Activated CD4-positive, alpha-beta T cell treated with anti-CD3 and anti-CD28 coated beads for 36 hours (primary cell): ENCODE measurements around the gene CHERP. TPM values are rescaled to one million over a fixed set of nuclear protein-coding genes. Genes with fewer than 3 reads are reported as not detected.

Experiments
- ATAC-seq: fragments of 200-7000 bp; cut with Tn5 transposase; one replicate; pipeline ENCODE4 v1.10.0; 2021; ENCODE audit warnings: mild to moderate bottlenecking, moderate library complexity
- CTCF ChIA-PET: fragments of 350-600 bp; sonication (Branson Sonifier 250); formaldehyde crosslinking; loops from one replicate; lab custom pipeline; 2021; ENCODE audit warnings: antibody characterized with exemption; lab: Charles Lee
- POLR2A ChIA-PET: fragments of 350-600 bp; sonication (Branson Sonifier 250); formaldehyde crosslinking; loops from one replicate; lab custom pipeline; 2021; ENCODE audit warnings: antibody characterized with exemption, inconsistent platforms; lab: Charles Lee
- DNase-seq: peaks from one replicate; pipeline ENCODE4 v3.0.0-alpha.2; 2020
- H3K27ac Mint-ChIP-seq: one replicate; pipeline ENCODE4 v1.8.0; 2021; ENCODE audit warnings: mixed read lengths
- H3K27me3 Mint-ChIP-seq: one replicate; pipeline ENCODE4 v1.8.0; 2021; ENCODE audit warnings: mixed read lengths
- H3K36me3 Mint-ChIP-seq: one replicate; pipeline ENCODE4 v1.8.0; 2021; ENCODE audit warnings: low read depth, mixed read lengths
- H3K4me1 Mint-ChIP-seq: one replicate; pipeline ENCODE4 v1.8.0; 2021; ENCODE audit warnings: mixed read lengths
- H3K4me3 Mint-ChIP-seq: one replicate; pipeline ENCODE4 v1.8.0; 2021; ENCODE audit warnings: mild to moderate bottlenecking, moderate library complexity, mixed read lengths
- H3K9me3 Mint-ChIP-seq: one replicate; pipeline ENCODE4 v1.8.0; 2021; ENCODE audit warnings: low read depth, mixed read lengths
- intact Hi-C, 2 experiments: fragments of 100-400 bp; cut with DNase I in 1 of 2; cut with micrococcal nuclease in 1 of 2; formaldehyde crosslinking; loops; one replicate each; pipeline versions ENCODE4 v1.14.2 to v1.15.1; 2022 to 2024; cut with DNase I, micrococcal nuclease
- total RNA-seq, 2 experiments: library from RNA; stranded (reverse); gene quantifications; one replicate each; pipeline ENCODE4 v1.2.3, GENCODE V29; 2021

CHERP gene
- total RNA-seq, 2 experiments from 2014 or later = 57.9 to 64.8 TPM

DNA sequence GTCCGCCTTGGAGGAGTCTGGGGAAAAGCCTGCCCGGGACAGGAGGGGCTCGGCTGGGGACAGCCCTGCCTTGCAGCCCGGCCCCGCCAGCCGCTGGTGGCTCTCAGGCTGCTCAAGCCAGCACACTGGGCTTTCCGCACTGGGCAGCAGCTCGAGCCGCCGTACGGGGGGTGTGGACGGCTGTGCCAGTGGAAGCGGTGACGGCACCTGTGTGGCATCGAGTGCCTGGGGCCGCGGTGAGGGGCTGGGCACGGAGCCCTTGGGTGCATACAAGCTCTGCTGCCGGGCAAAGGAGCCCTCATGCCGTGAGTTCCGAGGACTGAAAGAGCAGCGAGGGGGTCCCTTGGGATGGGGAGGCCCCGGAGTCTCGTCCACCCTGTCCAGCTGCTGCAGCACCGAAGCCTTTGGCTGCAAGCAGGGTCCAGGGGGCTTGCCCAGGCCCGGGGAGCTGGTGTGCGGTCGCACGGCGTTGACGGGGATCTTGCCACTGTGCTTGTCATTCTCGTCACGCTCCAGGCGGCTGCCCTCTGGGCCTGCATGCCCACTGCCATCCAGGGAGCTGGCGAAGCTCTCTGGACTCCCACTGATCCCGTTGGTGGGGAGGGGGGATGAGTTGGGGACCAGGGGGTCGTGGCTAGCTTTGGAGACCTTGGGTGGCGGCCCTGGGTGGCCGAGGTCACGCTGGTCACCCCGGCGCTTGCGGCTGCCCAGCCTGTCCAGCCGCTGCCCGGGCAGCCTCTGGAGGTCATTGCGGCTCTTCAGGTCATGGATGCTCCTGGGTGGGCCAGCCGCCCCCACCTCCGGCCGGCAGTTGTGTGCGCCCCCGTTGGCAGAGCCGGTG lies 34.7 kb upstream of the CHERP start:
- Mint-ChIP-seq H3K4me1 (peaks cover 42% of the 10 kb centered on the region), H3K27me3 (no peaks in the 10 kb centered on the region), H3K9me3 (no peaks in the 10 kb centered on the region), H3K4me3 (no peak overlapping the region), H3K36me3 (peaks cover 25% of the 10 kb centered on the region), H3K27ac (no peak overlapping the region)
- CTCF ChIA-PET = interaction anchor here (0.5 kb wide), 1 partner anchor 46 kb away, joined by 3 read pairs; no protein-coding TSS in a partner anchor
- intact Hi-C loops = no loop called here
- DNase-seq = no peak
- POLR2A ChIA-PET = no interaction called here
- no peak for ATAC-seq

DNA sequence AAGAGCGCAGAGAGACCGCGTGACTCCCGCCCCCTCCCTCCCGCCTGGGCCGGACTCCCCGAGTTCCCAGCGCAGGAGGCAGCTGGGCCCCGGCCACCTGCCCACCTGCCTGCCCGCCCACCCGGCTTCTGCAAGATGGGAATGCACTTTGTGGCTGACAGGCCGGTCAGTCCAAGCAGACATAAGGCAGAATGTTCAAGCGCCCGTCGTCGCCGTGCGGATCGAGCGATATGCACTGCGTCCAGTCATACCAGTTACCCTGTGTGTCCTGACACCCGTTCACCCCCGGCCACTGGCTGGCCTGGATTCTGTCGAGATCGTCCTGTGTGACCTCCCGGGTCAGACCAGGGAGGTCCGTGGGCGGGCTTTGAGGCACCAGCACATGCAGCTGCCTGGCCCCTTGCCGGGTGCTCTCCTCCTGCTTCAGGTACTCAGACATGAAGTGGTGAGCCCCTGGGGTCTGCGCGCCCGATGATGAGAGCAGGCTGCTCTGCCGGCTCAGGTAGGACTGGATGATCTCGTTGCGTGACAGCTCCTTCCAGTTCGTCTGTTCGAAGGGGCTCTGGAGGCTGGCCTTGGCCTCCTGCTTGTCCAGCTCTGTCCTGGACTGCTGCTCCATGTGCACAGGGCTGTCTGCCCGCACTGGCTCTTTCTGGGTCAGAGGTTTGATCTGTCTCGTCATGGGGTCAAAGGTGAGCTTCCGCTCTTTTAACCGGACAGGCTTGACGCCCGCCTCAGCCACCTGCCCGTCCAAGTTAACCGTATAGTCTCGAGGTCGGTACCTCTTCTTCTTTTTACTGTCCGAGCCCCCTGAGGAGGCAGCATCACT lies 33.8 kb upstream of the CHERP start:
- ATAC-seq (no peak), DNase-seq (no peak)
- no peak overlapping the region for H3K4me3 Mint-ChIP-seq
- H3K9me3 Mint-ChIP-seq = no peaks in the 10 kb centered on the region
- intact Hi-C loops = no loop called here
- peaks cover 29% of the 10 kb centered on the region for H3K36me3 Mint-ChIP-seq
- H3K4me1 Mint-ChIP-seq = peaks cover 43% of the 10 kb centered on the region
- H3K27me3 Mint-ChIP-seq = no peaks in the 10 kb centered on the region
- CTCF ChIA-PET = interaction anchor here (0.7 kb wide), 1 partner anchor 39 kb away, joined by 3 read pairs; no protein-coding TSS in a partner anchor
- H3K27ac Mint-ChIP-seq = no peak overlapping the region
- POLR2A ChIA-PET = no interaction called here

DNA sequence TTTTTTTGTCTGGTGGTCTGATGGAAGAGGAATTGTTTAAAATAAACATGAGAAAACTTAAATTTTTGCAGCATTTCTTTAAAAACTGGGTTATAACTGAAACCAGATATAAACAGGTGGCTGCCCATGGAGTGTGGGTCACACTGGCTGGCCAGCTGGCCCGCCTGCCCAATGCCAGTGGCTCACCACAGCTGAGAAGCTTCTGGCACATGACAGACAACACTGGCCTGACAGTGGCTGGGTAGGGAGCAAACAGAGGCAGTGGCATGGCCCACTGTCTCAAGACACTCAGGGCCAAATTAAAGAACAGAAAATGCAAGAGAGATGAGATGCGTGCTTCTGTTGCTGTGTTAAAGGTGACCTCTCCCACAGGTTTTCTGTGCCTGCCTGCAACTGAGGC lies 33.0 kb upstream of the CHERP start:
- peaks cover 35% of the 10 kb centered on the region for H3K36me3 Mint-ChIP-seq
- no peaks in the 10 kb centered on the region for H3K27me3 Mint-ChIP-seq
- no peak overlapping the region for H3K4me3 Mint-ChIP-seq

DNA sequence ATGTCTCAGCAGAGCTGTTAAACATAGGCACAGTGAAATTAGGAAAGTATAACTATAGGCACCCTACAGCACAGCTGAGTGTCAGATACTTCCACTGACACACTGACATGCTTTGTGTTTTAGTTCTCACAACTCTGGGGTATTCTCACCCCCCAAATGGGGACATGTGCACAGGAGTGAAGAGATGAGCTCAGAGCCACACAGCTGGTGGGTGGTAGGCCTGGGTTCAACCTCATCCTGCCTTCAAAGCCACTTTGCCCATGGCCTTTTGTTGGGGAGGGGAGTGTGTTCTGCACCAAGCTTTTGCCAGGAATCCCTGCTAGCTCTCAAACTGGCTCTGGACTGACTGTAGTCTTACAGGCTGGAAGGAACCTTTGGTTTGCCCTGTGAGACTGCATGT lies 31.7 kb upstream of the CHERP start:
- POLR2A ChIA-PET = interaction anchor here (0.6 to 2.5 kb wide), 5 partner anchors 11 to 54 kb away, joined by 3 to 11 read pairs (median 4); partner anchors contain the start of gene MED26
- H3K27me3 Mint-ChIP-seq = no peaks in the 10 kb centered on the region
- peak overlapping the region; percentile 96 for H3K4me3 Mint-ChIP-seq
- H3K9me3 Mint-ChIP-seq = no peaks in the 10 kb centered on the region
- H3K4me1 Mint-ChIP-seq = peaks cover 49% of the 10 kb centered on the region
- ATAC-seq (no peak), DNase-seq (no peak)
- peak overlapping the region; percentile 66 for H3K27ac Mint-ChIP-seq
- intact Hi-C loops = loop anchor here (5.0 kb wide), 2 partner anchors 53 to 503 kb away; partner anchors contain the start of genes HAUS8 (in 1 of the 2), MED26 (in 1 of the 2) and MYO9B (in 1 of the 2)
- peaks cover 48% of the 10 kb centered on the region for H3K36me3 Mint-ChIP-seq
- CTCF ChIA-PET = interaction anchor here (1.5 to 2.0 kb wide), 3 partner anchors 11 to 52 kb away, joined by 4 to 9 read pairs (median 8); no protein-coding TSS in a partner anchor

More for the DNA sequence above, 33.0 kb upstream of the CHERP start:
- H3K9me3 Mint-ChIP-seq = no peaks in the 10 kb centered on the region
- ATAC-seq = no peak
- CTCF ChIA-PET = no interaction called here
- POLR2A ChIA-PET = no interaction called here
- H3K27ac Mint-ChIP-seq = peak overlapping the region; percentile 9
- intact Hi-C loops = no loop called here
- DNase-seq = no peak
- H3K4me1 Mint-ChIP-seq = peaks cover 48% of the 10 kb centered on the region

DNA sequence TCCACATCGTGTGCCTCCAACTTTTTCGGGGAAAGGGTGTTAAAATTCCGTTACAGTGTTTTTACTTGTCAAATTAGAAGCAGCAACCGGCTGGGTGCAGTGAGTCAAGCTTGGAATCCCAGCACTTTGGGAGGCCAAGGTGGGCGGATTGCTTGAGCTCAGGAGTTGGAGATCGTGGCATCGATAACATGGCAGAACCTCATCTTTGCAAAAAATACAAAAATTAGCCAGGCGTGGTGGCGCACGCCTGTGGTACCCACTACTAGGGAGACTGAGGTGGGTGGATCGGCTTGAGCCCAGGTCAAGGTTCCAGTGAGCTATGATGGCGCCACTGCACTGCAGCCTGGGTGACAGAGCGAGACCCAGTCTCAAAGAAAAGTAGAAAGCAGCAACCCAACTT lies 31.1 kb upstream of the CHERP start:
- Mint-ChIP-seq H3K27ac (peak overlapping the region; percentile 96), H3K9me3 (no peaks in the 10 kb centered on the region), H3K27me3 (no peaks in the 10 kb centered on the region), H3K36me3 (peaks cover 50% of the 10 kb centered on the region), H3K4me3 (peak overlapping the region; percentile 96), H3K4me1 (peaks cover 51% of the 10 kb centered on the region)
- no peak for ATAC-seq
- DNase-seq = no peak
- CTCF ChIA-PET = interaction anchor here (0.6 to 2.0 kb wide), 5 partner anchors 11 to 54 kb away, joined by 3 to 9 read pairs (median 4); partner anchors contain the start of gene MED26
- POLR2A ChIA-PET = interaction anchor here (0.6 to 2.5 kb wide), 6 partner anchors 11 to 55 kb away, joined by 3 to 11 read pairs (median 4); partner anchors contain the start of gene MED26
- intact Hi-C loops = loop anchor here (5.0 kb wide), 2 partner anchors 54 to 504 kb away; partner anchors contain the start of genes HAUS8 (in 1 of the 2), MED26 (in 1 of the 2) and MYO9B (in 1 of the 2)

DNA sequence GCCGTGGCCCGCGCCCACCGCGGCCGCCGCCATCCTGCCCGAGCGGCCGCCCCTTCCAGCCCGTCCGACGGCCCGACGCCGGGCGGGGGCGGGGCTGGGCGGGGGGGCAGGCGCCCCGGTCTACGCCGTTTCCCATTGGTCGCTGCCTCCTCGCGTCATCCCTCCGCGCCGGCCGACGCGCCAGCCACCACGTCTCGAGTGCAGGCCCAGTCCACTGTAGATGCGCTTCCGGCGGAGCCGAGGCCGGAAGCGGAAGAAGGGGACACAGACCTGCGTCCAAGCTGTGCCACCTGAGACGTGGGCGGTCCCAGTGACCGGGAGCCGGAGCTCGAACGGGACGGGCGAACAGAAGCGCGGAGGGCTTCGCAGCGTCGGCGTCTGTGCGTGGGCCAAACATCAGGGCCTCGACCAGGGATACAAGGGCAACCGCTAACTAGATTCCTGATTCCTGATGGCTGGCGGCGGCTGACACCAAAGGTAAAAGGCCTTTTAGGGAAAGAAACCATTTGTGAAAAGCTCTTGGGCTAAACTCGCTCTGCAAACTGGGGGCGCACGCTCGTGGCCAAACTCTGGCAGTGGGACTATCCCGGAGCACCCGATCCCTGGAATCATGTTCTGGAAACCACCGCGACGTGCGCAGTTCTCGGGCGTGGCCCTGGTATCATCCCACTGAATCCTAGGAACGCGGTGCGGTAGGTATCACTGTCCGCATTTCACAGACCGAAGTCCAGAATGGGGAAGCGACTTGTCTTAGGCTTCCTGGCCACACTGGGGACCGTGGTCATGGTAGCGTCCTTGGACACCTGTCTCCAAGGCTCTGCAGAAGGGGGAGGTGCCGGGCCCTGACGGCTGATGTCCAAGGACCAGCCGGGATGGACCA lies 30.3 kb upstream of the CHERP start, which contains the start of gene SLC35E1:
SLC35E1 (minus strand) TSS at position 84 of the 880 bp plus-strand sequence; CDS start at position 33, 51 bp downstream.
- Mint-ChIP-seq H3K27ac (peak within 1 kb of the TSS; percentile 96), H3K27me3 (no peaks in the 10 kb centered on the region), H3K36me3 (peaks cover 54% of the 10 kb centered on the region), H3K4me1 (peaks cover 53% of the 10 kb centered on the region), H3K4me3 (peak within 1 kb of the TSS; percentile 96), H3K9me3 (no peaks in the 10 kb centered on the region)
- POLR2A ChIA-PET = interaction anchor here (0.5 to 2.5 kb wide), 4 partner anchors 12 to 29 kb away, joined by 3 to 11 read pairs (median 4); no protein-coding TSS in a partner anchor
- intact Hi-C loops = loop anchor here (1.0 to 5.0 kb wide), 11 partner anchors 12 to 695 kb away; partner anchors contain the start of genes CHERP (in 2 of the 2), MED26 (in 2 of the 2), AP1M1 (in 1 of the 2) and BABAM1 (in 1 of the 2)
- ATAC-seq (peak; percentile 97), DNase-seq (peak; percentile 96)
- CTCF ChIA-PET = interaction anchor here (1.0 to 2.0 kb wide), 5 partner anchors 12 to 55 kb away, joined by 3 to 9 read pairs (median 4); partner anchors contain the start of genes CHERP and MED26

DNA sequence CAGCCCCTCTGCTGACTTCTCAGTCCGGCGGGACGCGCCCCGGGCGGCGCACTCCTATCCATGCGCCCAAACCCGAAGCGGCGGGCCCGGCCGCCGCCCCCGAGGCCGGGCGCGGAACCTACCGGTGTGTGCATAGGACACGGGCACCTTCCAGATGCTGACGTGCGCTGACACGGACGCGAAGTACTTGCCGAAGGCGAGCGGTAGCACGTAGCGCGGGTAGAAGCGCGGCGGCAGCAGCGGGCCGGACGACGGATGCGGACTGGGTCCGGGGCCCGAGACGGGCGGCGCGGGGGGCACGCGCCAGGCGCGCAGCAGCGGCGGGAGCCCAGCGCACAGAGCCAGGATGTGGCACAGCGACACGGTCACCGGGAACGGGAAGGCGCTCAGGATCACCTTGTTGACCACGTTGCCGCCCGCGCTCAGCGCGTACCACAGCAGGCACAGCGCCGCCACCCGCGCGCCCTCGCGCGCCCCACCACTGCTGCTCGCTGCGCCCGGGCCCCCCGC lies 29.6 kb upstream of the CHERP start:
- H3K27me3 Mint-ChIP-seq = no peaks in the 10 kb centered on the region
- ChIA-PET CTCF (interaction anchor here (1.1 to 2.0 kb wide), 2 partner anchors 16 to 29 kb away, joined by 3 to 8 read pairs; partner anchors contain the start of gene CHERP), POLR2A (interaction anchor here (0.5 to 2.5 kb wide), 2 partner anchors 16 to 29 kb away, joined by 4 to 11 read pairs; no protein-coding TSS in a partner anchor)
- peak overlapping the region; percentile 79 for H3K27ac Mint-ChIP-seq
- peak overlapping the region; percentile 96 for H3K4me3 Mint-ChIP-seq
- intact Hi-C loops = loop anchor here (1.0 to 5.0 kb wide), 11 partner anchors 12 to 695 kb away; partner anchors contain the start of genes CHERP (in 2 of the 2), MED26 (in 2 of the 2), AP1M1 (in 1 of the 2) and BABAM1 (in 1 of the 2)
- ATAC-seq = peak; percentile 36
- peaks cover 54% of the 10 kb centered on the region for H3K4me1 Mint-ChIP-seq
- no peaks in the 10 kb centered on the region for H3K9me3 Mint-ChIP-seq
- DNase-seq = peak; percentile 70
- H3K36me3 Mint-ChIP-seq = peaks cover 57% of the 10 kb centered on the region

DNA sequence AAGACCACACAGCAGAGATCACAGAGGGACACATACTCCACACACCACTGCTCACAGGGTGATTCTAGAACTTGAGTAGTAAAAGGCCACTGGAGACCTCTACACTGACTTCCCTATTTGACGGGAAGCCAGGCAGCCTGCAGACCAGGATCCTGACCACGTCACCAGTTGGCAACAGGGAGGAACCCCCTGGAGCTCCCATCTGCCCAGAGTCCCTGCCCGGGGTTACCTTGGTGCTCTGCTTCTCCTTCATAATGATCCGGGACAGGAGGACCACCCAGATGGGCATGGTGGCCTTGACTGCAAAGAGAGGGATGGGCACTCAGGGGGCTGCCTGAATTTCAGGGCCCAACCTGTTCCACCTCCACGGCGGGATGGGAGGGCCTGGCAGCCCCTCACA lies 29.0 kb upstream of the CHERP start:
- ChIA-PET POLR2A (no interaction called here), CTCF (no interaction called here)
- Mint-ChIP-seq H3K4me3 (peak overlapping the region; percentile 96), H3K4me1 (peaks cover 58% of the 10 kb centered on the region), H3K27ac (peak overlapping the region; percentile 79), H3K27me3 (no peaks in the 10 kb centered on the region), H3K9me3 (peaks cover 4% of the 10 kb centered on the region), H3K36me3 (peaks cover 61% of the 10 kb centered on the region)
- ATAC-seq (no peak), DNase-seq (no peak)
- intact Hi-C loops = loop anchor here (5.0 kb wide), 2 partner anchors 56 to 506 kb away; partner anchors contain the start of genes HAUS8 (in 1 of the 2), MED26 (in 1 of the 2) and MYO9B (in 1 of the 2)

DNA sequence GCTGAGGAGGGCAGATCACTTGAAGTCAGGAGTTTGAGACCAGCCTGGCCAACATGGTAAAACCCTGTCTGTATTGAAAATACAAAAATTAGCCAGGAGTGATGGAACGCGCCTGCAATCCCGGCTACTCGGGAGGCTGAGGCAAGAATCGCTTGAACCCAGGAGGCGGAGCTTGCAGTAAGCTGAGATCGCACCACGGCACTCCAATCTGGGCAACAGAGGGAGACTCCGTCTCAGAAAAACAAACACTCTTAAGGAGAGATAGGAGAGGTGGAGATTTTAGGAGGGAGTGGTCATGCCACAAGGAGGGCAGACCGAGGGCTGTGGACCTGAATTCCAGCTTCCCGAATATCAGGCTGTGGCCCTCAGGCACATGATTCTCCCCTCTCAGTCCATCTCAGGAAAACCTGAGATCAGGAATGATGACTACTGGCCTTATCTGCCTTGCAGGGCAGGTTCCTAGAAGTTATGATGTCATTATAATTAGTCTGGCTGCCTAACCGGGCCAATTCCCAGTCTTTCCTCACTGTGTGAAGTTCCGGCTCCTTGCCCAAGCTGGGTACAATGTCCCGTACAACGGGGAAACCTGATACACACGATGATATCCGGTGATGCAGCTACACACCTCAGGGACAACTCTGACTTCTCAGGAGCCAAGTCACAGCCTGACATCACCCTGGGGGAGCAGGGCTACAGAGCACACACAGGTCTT lies 27.5 kb upstream of the CHERP start:
- peaks cover 55% of the 10 kb centered on the region for H3K4me1 Mint-ChIP-seq
- POLR2A ChIA-PET = no interaction called here
- DNase-seq (no peak), ATAC-seq (no peak)
- H3K27ac Mint-ChIP-seq = peak overlapping the region; percentile 31
- no peaks in the 10 kb centered on the region for H3K27me3 Mint-ChIP-seq
- intact Hi-C loops = loop anchor here (5.0 kb wide), 2 partner anchors 58 to 508 kb away; partner anchors contain the start of genes HAUS8 (in 1 of the 2), MED26 (in 1 of the 2) and MYO9B (in 1 of the 2)
- peak overlapping the region; percentile 96 for H3K4me3 Mint-ChIP-seq
- CTCF ChIA-PET = interaction anchor here (0.6 kb wide), 1 partner anchor 152 kb away, joined by 3 read pairs; no protein-coding TSS in a partner anchor
- H3K36me3 Mint-ChIP-seq = peaks cover 66% of the 10 kb centered on the region
- H3K9me3 Mint-ChIP-seq = peaks cover 4% of the 10 kb centered on the region
